ENCODE data around the gene UBL3. TPM values are rescaled to one million over a fixed set of nuclear protein-coding genes. Genes with fewer than 3 reads are reported as not detected.

The UBL3 gene
- total RNA-seq, 1 experiment from 2014 or later: 11.1 TPM

DNA sequence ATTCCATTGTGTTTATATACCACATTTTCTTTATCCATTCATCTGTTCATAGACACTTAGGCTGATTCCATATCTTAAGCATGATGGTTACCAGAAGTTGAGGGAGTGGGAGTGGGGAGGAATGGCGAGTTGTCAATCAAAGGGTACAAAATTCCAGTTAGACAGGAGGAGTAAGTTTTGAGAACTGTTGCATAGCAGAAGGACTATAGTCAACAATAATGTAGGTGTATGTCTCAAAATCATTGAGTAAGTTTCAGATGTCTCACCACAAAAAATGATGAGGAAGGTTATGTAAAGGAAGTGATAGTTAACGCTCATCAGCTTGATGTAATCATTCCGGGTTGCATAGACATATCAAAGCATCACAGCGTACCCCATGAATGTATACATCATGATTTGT is 4.6 kb upstream of the UBL3 start:
- TF ChIP-seq POLR2AphosphoS5 (IDR thresholded peaks at IDR 0.05; ENCODE audit: low read depth, low read length) (no peak), SIN3A (IDR thresholded peaks at IDR 0.05; ENCODE audit: borderline replicate concordance, insufficient read depth, low read depth, low read length) (no peak), TCF7L2 (IDR thresholded peaks at IDR 0.05; ENCODE audit: low read depth, low read length) (no peak)
- TF ChIP-seq, protein P1, sequence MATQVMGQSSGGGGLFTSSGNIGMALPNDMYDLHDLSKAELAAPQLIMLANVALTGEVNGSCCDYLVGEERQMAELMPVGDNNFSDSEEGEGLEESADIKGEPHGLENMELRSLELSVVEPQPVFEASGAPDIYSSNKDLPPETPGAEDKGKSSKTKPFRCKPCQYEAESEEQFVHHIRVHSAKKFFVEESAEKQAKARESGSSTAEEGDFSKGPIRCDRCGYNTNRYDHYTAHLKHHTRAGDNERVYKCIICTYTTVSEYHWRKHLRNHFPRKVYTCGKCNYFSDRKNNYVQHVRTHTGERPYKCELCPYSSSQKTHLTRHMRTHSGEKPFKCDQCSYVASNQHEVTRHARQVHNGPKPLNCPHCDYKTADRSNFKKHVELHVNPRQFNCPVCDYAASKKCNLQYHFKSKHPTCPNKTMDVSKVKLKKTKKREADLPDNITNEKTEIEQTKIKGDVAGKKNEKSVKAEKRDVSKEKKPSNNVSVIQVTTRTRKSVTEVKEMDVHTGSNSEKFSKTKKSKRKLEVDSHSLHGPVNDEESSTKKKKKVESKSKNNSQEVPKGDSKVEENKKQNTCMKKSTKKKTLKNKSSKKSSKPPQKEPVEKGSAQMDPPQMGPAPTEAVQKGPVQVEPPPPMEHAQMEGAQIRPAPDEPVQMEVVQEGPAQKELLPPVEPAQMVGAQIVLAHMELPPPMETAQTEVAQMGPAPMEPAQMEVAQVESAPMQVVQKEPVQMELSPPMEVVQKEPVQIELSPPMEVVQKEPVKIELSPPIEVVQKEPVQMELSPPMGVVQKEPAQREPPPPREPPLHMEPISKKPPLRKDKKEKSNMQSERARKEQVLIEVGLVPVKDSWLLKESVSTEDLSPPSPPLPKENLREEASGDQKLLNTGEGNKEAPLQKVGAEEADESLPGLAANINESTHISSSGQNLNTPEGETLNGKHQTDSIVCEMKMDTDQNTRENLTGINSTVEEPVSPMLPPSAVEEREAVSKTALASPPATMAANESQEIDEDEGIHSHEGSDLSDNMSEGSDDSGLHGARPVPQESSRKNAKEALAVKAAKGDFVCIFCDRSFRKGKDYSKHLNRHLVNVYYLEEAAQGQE (IDR thresholded peaks at IDR 0.05; ENCODE audit: insufficient read depth in 1 of 2, low read depth in 2 of 2, low read length in 1 of 2): no peak
- TF ChIP-seq, protein P2, sequence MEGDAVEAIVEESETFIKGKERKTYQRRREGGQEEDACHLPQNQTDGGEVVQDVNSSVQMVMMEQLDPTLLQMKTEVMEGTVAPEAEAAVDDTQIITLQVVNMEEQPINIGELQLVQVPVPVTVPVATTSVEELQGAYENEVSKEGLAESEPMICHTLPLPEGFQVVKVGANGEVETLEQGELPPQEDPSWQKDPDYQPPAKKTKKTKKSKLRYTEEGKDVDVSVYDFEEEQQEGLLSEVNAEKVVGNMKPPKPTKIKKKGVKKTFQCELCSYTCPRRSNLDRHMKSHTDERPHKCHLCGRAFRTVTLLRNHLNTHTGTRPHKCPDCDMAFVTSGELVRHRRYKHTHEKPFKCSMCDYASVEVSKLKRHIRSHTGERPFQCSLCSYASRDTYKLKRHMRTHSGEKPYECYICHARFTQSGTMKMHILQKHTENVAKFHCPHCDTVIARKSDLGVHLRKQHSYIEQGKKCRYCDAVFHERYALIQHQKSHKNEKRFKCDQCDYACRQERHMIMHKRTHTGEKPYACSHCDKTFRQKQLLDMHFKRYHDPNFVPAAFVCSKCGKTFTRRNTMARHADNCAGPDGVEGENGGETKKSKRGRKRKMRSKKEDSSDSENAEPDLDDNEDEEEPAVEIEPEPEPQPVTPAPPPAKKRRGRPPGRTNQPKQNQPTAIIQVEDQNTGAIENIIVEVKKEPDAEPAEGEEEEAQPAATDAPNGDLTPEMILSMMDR (IDR thresholded peaks at IDR 0.05): no peak
- Histone ChIP-seq H3K4me3 (ENCODE audit: low read depth in 2 of 2, low read length in 2 of 2) (no peak overlapping the region), H3K27ac (ENCODE audit: low read length) (no peak overlapping the region), H3K27me3 (ENCODE audit: control insufficient read depth, insufficient read depth, low read length) (no peaks in the 10 kb centered on the region), H3K9me3 (ENCODE audit: control insufficient read depth, insufficient read depth, low read depth, low read length) (no peaks in the 10 kb centered on the region), H3K36me3 (ENCODE audit: control insufficient read depth, insufficient read depth, low read length) (no peaks in the 10 kb centered on the region), H3K4me1 (ENCODE audit: control insufficient read depth, insufficient read depth, low read length) (no peaks in the 10 kb centered on the region)
- DNase-seq (ENCODE audit: low read depth, low spot score) (no peak), ATAC-seq (no peak)
- in situ Hi-C loops (cut with HindIII; ENCODE audit: low pct_unique_long_range_greater_than_20kb, low sequenced_read_pairs): no loop called here
- ChIA-PET CTCF (no interaction called here), POLR2A (interaction anchor here (0.5 to 0.6 kb wide), 2 partner anchors 23 to 246 kb away, joined by 6 to 7 read pairs; no protein-coding TSS in a partner anchor)
- intact Hi-C loops (cut with micrococcal nuclease; ENCODE audit: unreplicated experiment): no loop called here
- BruUV-seq (replicated peaks): no TSS peak

DNA sequence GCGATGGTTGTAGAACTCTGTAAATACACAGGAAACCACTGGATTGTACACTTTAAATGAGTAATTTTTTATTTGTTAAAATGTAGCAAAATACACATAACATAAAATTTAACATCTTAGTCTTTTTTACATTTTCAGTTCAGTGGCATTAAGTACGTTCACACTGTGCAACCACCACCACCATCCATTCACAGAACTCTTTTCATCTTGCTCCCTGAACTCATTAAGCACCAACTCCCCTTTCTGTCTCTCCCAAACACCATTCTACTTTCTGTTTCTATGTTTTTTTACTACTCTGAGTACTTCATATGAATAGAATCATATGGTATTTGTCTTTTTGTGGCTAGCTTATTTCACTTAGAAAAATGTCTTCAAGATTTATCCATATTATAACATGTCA is 2.7 kb upstream of the UBL3 start:
- DNase-seq (ENCODE audit: low read depth, low spot score) (no peak), ATAC-seq (no peak)
- Histone ChIP-seq H3K36me3 (ENCODE audit: control insufficient read depth, insufficient read depth, low read length) (peaks cover 2% of the 10 kb centered on the region; the same call in 1 of the 2 replicates), H3K4me3 (ENCODE audit: low read depth in 2 of 2, low read length in 2 of 2) (no peak overlapping the region), H3K27ac (ENCODE audit: low read length) (no peak overlapping the region), H3K27me3 (ENCODE audit: control insufficient read depth, insufficient read depth, low read length) (no peaks in the 10 kb centered on the region), H3K9me3 (ENCODE audit: control insufficient read depth, insufficient read depth, low read depth, low read length) (no peaks in the 10 kb centered on the region), H3K4me1 (ENCODE audit: control insufficient read depth, insufficient read depth, low read length) (no peaks in the 10 kb centered on the region)
- ChIA-PET CTCF (no interaction called here), POLR2A (no interaction called here)
- in situ Hi-C loops (cut with HindIII; ENCODE audit: low pct_unique_long_range_greater_than_20kb, low sequenced_read_pairs) (no loop called here), intact Hi-C loops (cut with micrococcal nuclease; ENCODE audit: unreplicated experiment) (no loop called here)
- TF ChIP-seq, protein P2 (IDR thresholded peaks at IDR 0.05): no peak
- BruUV-seq (replicated peaks): no TSS peak
